GM10266 (cell line): ENCODE measurements around the gene RPAP2.
"Not testable (repeated sequence)": the region's sequence is repeated elsewhere in the genome, so short reads cannot be mapped to it uniquely, and the experiment has no call there.

Experiments
- DNase-seq: peaks from one replicate; pipeline ENCODE4 v3.0.0; 2012; ENCODE audit errors: extremely low spot score
- TF ChIP-seq, protein P1 (sequence below): IDR thresholded peaks from 2 replicates; pipeline ENCODE4 v1.5.1; 2012; ENCODE audit warnings: mild to moderate bottlenecking, low read depth; ENCODE audit not compliant: control insufficient read depth, insufficient read depth; ENCODE audit errors: missing control alignments

Gene RPAP2

DNA sequence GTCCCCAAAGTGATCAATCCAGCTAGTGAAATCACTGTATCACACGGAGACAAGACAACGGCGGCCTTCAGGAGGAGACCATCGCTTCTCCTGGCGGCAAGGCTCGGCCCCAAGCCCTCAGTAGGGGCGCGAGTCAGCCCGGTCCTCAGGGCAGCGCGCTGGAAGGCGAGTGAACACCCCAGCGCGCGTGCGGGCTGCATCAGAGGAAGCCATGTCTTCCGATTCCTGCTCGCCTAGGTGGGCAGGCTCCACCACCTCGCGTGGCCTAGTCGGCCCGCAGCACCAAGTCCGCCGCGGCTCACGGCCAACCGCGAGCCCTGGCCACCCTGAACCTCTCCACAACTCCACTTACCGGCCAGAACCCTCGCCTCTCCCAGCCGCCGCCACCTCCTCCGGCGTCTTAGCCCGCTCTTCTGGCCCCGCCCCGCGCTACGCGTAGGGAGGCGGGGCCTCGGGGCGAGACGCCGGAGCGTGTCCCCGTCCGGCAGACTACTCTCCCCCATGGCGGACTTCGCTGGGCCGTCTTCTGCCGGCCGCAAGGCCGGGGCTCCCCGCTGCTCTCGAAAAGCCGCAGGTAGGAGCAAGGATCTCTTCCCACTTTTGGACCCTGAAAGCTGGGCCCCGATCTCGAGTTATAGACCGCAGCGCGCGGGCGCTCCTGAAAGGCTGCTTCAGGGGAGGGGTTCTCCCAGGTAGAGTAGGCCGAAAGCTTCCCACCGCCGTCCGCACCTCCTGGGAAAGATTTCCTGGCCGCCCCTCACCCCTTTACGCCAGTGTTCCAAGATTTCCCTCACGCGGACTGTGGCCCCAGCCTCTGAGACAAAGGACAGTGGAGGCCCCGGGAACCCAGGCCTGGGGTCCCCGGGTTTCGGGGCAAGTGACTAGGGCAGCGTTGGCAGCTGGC, at the start of gene RPAP2, which contains the start of gene GLMN:
Gene RPAP2 (plus strand): TSS at position 487 of the 904 bp plus-strand sequence. CDS start 15 bp downstream, at position 502.
Gene GLMN (minus strand): TSS at position 415 of the 904 bp plus-strand sequence. CDS start 988 bp downstream, outside the sequence.
- peak; percentile 82 for DNase-seq
- TF ChIP-seq, protein P1, sequence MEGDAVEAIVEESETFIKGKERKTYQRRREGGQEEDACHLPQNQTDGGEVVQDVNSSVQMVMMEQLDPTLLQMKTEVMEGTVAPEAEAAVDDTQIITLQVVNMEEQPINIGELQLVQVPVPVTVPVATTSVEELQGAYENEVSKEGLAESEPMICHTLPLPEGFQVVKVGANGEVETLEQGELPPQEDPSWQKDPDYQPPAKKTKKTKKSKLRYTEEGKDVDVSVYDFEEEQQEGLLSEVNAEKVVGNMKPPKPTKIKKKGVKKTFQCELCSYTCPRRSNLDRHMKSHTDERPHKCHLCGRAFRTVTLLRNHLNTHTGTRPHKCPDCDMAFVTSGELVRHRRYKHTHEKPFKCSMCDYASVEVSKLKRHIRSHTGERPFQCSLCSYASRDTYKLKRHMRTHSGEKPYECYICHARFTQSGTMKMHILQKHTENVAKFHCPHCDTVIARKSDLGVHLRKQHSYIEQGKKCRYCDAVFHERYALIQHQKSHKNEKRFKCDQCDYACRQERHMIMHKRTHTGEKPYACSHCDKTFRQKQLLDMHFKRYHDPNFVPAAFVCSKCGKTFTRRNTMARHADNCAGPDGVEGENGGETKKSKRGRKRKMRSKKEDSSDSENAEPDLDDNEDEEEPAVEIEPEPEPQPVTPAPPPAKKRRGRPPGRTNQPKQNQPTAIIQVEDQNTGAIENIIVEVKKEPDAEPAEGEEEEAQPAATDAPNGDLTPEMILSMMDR: no peak

GRCh38 chr1:92254714-92255113, 44.1 kb upstream of the RPAP2 start:
- not testable (repeated sequence) for DNase-seq

- no peak for DNase-seq
- TF ChIP-seq, protein P1: no peak
Observed at GRCh38 chr1:92259350-92259749, 39.5 kb upstream of the RPAP2 start.

GRCh38 chr1:92262516-92262915, 36.3 kb upstream of the RPAP2 start:
- DNase-seq: no peak
- TF ChIP-seq, protein P1: no peak

DNA sequence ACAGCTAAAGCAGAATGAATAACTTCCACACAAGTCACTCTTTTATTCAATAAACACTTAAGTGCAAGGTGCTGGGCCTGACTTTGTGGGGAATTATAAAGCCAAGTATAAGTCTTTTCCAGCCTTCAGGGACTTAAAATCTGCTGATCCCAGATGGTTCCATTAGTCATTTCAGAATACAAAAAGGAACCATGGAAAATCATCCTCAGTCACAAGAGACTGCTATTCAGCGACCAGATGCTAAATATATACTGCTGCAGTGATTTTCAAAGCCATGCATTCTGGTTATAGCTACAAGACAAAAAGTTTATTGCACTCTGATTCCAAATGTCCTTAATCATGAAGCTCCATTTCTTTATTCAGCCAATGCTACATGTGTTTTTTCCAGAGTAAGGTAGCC, 25.8 kb upstream of the RPAP2 start:
- TF ChIP-seq, protein P1: no peak
- no peak for DNase-seq

DNA sequence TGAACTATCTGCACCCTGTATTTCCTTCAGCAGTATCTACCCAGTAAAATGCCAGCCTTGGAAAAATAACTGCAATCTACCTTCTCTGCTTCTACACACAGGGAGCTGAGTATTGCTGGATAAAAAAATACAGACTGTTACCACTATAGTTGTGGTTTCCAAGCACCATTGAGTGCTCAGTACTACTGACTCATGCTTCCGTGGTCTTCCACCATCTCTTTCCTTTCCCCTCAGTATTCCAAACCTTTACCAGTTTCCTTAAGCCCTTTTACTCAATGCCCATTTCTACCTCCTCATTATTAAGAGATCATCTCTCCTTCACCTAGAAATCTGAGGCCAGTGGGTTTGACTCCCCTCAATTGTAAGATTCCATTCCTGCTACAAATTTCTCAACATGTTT, 23.9 kb upstream of the RPAP2 start:
- TF ChIP-seq, protein P1: no peak
- no peak for DNase-seq

DNA sequence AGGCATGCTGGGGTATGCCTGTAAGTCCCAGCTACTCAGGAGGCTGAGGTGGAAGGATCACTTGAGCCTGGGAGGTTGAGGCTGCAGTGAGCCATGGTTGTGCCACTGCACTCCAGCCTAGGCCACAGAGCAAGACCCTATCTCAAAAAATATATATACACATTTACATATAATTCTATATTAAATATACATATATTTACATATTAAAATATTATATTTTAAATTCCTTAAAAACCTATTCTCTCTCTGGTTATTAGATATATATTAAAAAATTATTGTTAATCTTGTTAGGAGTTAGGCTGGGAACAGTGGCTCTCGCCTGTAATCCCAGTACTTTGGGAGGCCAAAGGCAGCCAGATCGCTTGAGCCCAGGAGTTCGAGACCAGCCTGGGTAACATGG, 22.8 kb upstream of the RPAP2 start:
- TF ChIP-seq, protein P1: no peak
- no peak for DNase-seq
